Uterus (tissue), 2 donors: ENCODE data around the gene FCHSD2.

Experiments used
- POLR2A ChIP-seq, 2 donors: fragments of 450-650 bp; IDR thresholded peaks; one replicate each; pipeline ENCODE4 v1.6.1; 2016; ENCODE audit warnings: antibody characterized with exemption in 2 of 2, mild to moderate bottlenecking in 1 of 2, moderate library complexity in 1 of 2
- TF ChIP-seq, protein P1 (sequence below), 4 experiments: fragments of 200-600 bp in 2 of 4; fragments of 450-650 bp in 2 of 4; sonication (generic) in 2 of 4; IDR thresholded peaks; one replicate each; pipeline ENCODE4 v1.5.1; 2016 to 2019; ENCODE audit warnings: antibody characterized with exemption in 4 of 4, mild to moderate bottlenecking in 2 of 4, moderate library complexity in 1 of 4

DNA sequence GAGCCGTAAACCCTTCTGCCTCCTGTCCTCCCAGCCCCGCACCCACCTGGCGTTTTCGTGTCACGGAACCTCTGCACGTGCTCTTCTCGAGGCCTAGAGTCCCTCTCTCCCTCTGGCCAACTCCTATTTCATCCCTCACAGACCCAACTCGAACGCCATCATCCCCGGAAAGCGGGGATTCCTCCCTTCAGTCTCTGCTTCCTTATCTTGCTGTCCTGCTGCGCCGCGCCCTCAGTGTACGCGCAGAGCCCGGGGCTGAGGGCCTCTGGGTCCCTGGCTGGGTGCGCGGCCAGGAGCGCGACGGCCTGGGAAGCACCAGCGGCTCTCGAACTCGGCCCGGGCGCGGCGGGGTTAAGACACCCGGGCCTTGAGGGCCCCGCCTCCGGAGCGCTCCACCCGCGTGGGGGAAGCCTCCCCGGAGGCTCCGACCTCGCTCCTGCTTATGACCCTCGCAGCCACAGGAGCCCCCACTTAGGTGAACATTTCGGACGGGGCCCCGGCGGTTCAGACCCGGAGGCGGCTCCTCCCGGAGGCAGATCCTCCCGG lies 328.3 kb downstream of the FCHSD2 start:
- TF ChIP-seq, protein P1, sequence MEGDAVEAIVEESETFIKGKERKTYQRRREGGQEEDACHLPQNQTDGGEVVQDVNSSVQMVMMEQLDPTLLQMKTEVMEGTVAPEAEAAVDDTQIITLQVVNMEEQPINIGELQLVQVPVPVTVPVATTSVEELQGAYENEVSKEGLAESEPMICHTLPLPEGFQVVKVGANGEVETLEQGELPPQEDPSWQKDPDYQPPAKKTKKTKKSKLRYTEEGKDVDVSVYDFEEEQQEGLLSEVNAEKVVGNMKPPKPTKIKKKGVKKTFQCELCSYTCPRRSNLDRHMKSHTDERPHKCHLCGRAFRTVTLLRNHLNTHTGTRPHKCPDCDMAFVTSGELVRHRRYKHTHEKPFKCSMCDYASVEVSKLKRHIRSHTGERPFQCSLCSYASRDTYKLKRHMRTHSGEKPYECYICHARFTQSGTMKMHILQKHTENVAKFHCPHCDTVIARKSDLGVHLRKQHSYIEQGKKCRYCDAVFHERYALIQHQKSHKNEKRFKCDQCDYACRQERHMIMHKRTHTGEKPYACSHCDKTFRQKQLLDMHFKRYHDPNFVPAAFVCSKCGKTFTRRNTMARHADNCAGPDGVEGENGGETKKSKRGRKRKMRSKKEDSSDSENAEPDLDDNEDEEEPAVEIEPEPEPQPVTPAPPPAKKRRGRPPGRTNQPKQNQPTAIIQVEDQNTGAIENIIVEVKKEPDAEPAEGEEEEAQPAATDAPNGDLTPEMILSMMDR (IDR thresholded peaks at IDR 0.05) = no peak
- no peak for TF ChIP-seq POLR2A (IDR thresholded peaks at IDR 0.05)
